ENCODE measurements around the gene ELAC2. TPM values are rescaled to one million over a fixed set of nuclear protein-coding genes. Genes with fewer than 3 reads are reported as not detected.

Gene ELAC2
- total RNA-seq, 1 donor from 2014 or later = 73.7 TPM

GRCh38 chr17:13047011-13047606 is 29.3 kb upstream of the ELAC2 start:
- Mint-ChIP-seq H3K27ac (ENCODE audit: unreplicated experiment) (no peak overlapping the region), H3K4me3 (ENCODE audit: unreplicated experiment) (no peak overlapping the region), H3K27me3 (ENCODE audit: unreplicated experiment) (no peaks in the 10 kb centered on the region), H3K4me1 (ENCODE audit: unreplicated experiment) (peaks cover 4% of the 10 kb centered on the region), H3K9me3 (ENCODE audit: unreplicated experiment) (no peaks in the 10 kb centered on the region), H3K36me3 (ENCODE audit: low read depth, unreplicated experiment) (peaks cover 3% of the 10 kb centered on the region)
- TF ChIP-seq CTCF (IDR thresholded peaks at IDR 0.05; ENCODE audit: unreplicated experiment) = no peak
- DNase-seq (ENCODE audit: low spot score) = no peak

DNA sequence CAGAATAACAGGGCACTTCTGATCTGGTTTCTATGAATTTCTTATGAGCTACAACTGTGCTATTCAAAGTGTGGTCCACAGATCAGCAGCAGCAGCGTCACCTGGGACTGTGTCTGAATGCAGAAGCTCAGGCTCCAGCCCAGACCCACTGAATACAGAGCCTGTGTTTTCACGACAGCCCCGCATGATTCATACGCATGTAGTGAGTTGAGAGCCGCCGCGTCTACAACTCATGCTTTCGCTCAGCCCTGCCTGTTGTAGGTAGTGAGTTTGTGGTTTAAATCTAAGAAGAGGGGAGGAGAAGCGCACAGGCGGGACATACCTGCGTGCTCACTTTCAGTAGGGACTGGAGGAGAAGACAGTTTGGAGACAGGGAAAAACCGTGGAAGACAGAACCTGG is 28.5 kb upstream of the ELAC2 start:
- no peak for DNase-seq (ENCODE audit: low spot score)
- no peaks in the 10 kb centered on the region for H3K36me3 Mint-ChIP-seq (ENCODE audit: low read depth, unreplicated experiment)
- H3K27ac Mint-ChIP-seq (ENCODE audit: unreplicated experiment) = no peak overlapping the region
- no peaks in the 10 kb centered on the region for H3K27me3 Mint-ChIP-seq (ENCODE audit: unreplicated experiment)
- peaks cover 8% of the 10 kb centered on the region for H3K4me1 Mint-ChIP-seq (ENCODE audit: unreplicated experiment)
- H3K9me3 Mint-ChIP-seq (ENCODE audit: unreplicated experiment) = no peaks in the 10 kb centered on the region
- TF ChIP-seq CTCF (IDR thresholded peaks at IDR 0.05; ENCODE audit: unreplicated experiment) = no peak
- H3K4me3 Mint-ChIP-seq (ENCODE audit: unreplicated experiment) = no peak overlapping the region

DNA sequence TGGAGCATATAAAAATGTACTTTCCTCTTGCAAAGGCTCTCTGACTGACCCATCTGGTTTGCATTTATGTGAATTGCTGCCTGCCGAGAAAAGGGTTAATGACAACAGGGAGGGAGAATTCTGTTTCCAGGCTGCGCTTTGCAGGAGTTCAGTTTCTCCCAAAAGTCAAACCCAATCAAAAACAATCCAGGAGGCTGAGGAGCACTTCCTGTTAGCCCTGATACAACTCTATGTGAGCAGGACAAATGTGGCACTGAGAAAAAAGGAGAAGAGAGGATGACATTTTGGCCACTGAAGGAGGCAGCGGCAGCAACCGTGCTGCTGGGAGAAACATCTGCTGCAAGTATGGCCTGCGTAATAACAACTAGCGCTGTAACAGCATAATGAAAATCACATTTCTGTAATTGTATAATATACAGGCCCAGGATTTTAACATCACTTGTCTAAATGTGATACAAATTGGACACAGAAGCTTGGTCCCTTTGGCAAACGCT is 26.8 kb upstream of the ELAC2 start:
- DNase-seq (ENCODE audit: low spot score) = no peak
- no peak overlapping the region for H3K4me3 Mint-ChIP-seq (ENCODE audit: unreplicated experiment)
- no peaks in the 10 kb centered on the region for H3K36me3 Mint-ChIP-seq (ENCODE audit: low read depth, unreplicated experiment)
- H3K27me3 Mint-ChIP-seq (ENCODE audit: unreplicated experiment) = no peaks in the 10 kb centered on the region
- H3K27ac Mint-ChIP-seq (ENCODE audit: unreplicated experiment) = no peak overlapping the region
- peaks cover 10% of the 10 kb centered on the region for H3K4me1 Mint-ChIP-seq (ENCODE audit: unreplicated experiment)
- no peak for TF ChIP-seq CTCF (IDR thresholded peaks at IDR 0.05; ENCODE audit: unreplicated experiment)
- H3K9me3 Mint-ChIP-seq (ENCODE audit: unreplicated experiment) = no peaks in the 10 kb centered on the region

DNA sequence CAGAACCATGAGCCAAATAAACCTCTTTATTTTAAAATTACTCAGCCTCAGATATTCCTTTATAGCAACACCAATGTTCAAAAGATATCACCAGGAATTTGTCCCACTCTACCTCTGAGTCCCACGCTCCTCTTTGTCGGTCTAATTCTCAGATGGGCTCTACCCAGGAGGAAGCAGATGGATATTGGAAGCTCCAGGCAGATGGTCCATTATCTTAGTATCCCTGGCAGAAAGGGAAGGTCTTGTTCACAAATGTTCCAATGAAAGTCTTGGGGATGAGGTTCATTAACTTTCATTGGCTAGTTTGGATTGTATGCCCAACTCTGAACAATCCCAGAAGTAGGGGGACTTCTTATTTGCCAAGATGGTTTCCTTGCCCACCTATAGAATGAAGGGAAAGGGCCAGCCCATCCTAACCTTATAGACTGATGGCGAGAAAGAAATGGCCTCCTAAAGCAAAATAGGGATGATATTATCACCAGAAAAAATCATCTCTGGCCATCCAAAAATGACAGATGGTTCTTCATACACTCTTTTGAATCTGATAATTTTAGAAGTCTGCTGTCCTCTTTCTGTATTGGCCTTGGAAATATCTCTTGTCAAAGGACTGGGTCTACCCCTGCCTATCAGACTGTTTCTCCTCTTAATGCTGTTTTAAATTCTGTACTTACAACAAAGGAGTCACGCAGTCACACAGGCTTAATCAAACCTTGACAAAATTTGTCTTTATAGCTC is 21.3 kb upstream of the ELAC2 start:
- peaks cover 11% of the 10 kb centered on the region for H3K4me1 Mint-ChIP-seq (ENCODE audit: unreplicated experiment)
- H3K4me3 Mint-ChIP-seq (ENCODE audit: unreplicated experiment) = no peak overlapping the region
- no peak for DNase-seq (ENCODE audit: low spot score)
- peaks cover 2% of the 10 kb centered on the region for H3K27me3 Mint-ChIP-seq (ENCODE audit: unreplicated experiment)
- H3K27ac Mint-ChIP-seq (ENCODE audit: unreplicated experiment) = no peak overlapping the region
- peaks cover 16% of the 10 kb centered on the region for H3K9me3 Mint-ChIP-seq (ENCODE audit: unreplicated experiment)
- H3K36me3 Mint-ChIP-seq (ENCODE audit: low read depth, unreplicated experiment) = peaks cover 16% of the 10 kb centered on the region
- no peak for TF ChIP-seq CTCF (IDR thresholded peaks at IDR 0.05; ENCODE audit: unreplicated experiment)

DNA sequence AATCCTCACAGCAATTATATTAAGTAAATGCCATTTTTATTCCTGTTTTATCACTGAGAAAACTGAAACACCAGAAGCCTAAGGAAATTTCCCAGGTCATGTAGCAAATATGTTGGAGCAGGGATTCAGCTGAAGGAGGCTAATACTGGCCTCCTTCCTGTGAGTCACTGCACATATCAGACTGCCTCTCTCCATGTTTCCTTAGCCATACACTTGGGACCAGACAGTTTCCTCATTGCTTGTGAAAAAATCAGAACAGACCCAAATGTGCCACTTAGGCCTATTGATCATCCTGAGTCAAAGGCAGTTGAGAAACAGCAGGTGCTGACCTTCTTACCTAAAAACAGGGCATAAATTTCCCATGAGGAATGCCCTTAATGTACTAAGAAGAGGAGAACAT is 18.9 kb upstream of the ELAC2 start:
- Mint-ChIP-seq H3K36me3 (ENCODE audit: low read depth, unreplicated experiment) (peaks cover 17% of the 10 kb centered on the region), H3K27ac (ENCODE audit: unreplicated experiment) (no peak overlapping the region), H3K4me3 (ENCODE audit: unreplicated experiment) (no peak overlapping the region), H3K27me3 (ENCODE audit: unreplicated experiment) (peaks cover 2% of the 10 kb centered on the region), H3K9me3 (ENCODE audit: unreplicated experiment) (peaks cover 16% of the 10 kb centered on the region), H3K4me1 (ENCODE audit: unreplicated experiment) (peaks cover 14% of the 10 kb centered on the region)
- no peak for TF ChIP-seq CTCF (IDR thresholded peaks at IDR 0.05; ENCODE audit: unreplicated experiment)
- no peak for DNase-seq (ENCODE audit: low spot score)
